ENCODE results near the gene PRKCB.

The PRKCB gene

DNA sequence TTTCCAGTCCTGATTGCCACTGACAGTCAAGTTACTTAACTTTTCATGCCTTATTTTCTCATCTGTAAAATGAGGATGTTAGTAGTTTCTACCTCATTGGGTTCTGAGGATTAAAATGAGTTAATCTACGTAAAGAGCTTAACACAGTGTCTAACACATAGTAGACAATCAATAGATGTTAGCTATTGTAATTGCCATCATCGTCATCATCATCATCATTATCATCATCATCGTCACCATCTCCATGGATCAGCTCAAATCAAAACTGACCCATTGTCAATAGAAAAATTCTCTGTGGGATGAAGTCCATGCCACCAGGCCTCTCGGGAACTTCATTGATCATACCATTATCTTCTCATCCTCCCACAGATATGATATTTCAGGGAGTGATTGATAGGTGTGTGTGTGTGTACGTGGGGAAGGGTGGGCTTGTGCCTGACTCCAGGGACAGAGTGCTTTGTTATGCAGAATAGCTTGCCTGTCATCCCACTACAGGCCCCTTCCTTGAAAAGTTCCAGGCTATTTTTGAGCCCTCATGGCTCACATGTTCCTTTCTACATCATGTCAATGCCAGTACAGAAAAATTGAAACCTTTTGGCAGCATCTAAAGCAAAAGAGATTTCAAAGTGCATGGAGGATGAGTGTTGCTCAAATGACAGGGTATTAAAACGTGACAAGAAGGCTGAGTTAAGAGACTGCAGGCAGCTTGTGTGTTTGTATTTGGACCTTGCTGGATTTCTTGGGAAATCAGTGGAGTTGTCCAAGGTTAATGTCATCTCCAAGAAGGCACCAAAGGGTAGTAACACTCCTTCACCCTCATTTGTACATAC, 133.9 kb downstream of the PRKCB start:
- no peak for DNase-seq

DNA sequence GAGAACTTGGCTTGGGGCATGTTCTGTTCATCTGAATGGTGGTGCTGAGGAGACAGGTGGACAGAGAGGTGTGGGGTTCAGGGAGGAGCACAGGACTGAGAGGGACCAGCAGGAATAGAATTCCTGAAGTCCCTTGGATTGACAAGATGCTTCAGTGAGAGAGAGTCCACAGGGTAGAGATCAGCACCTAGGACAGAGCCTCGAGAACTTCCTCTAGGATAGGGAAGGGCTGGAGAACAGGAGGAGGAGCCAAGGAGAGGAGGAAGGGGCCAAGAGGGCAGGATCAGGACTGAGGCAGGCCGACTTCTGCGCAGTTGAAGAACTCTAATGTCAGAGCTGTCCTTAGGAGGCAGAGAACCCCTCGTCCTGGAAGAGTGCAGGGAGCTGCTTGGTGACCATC, 138.4 kb downstream of the PRKCB start:
- DNase-seq = no peak

DNA sequence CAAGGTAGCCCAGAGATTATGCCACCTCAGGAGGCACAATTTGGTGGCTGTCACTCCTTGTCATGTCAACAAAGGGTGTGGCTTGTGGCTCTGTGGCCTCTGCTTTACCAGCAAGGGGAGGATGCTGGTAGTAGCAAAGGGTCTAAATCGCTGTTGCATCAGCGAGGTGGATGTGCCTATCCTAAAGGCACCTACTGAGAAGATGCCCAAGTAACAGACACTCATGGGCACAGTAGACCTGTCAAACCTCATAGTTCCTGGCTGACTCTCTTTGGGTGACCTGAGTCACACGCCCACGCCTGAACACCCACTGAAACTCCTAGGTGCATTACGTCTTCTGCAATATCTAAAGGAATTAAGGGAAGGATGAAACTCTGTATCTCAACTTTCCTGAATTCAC, 139.5 kb downstream of the PRKCB start:
- DNase-seq = no peak

DNA sequence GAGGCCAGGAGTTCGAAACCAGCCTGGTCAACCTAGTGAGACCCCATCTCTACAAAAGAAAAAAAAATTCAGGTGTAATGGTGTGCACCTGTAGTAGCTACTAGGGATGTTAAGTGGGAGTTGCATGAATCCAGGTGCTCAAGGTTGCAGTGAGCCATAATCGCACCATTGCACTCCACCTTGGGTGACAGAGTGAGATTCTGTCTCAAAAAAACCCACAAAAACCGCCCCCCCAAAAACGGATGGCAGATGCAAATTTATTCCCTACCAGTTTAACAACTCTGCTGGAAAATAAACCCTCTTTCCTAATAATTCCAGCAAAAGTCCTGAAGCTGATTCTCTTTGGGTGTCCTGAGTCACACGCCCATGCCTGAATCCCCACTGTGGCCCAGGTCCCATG, 140.3 kb downstream of the PRKCB start:
- DNase-seq = no peak

- DNase-seq = no peak
Measured at GRCh38 chr16:23976524-23976923, 140.7 kb downstream of the PRKCB start.

- DNase-seq = no peak
Measured at GRCh38 chr16:23979441-23979840, 143.7 kb downstream of the PRKCB start.

DNA sequence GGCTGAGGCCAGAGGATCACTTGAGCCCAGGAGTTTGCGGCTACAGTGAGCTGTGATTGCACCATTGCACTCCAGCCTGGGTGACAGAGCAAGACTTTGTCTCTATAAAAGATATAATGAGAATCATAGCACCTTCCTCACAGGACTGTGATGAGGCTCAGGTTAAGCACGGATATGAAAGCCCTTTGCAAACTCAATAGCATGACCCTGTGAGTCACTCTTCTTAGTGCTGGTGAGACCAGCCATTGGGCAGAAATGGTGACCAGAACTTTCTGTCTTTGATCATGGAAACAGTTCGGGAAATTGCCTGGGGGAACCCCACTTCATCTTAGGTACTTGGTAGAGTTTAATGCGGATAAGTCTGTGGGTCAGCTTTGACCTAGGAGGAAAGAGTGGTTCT, 144.2 kb downstream of the PRKCB start:
- no peak for DNase-seq

GRCh38 chr16:23981429-23982399, 145.9 kb downstream of the PRKCB start:
- no peak for DNase-seq

DNA sequence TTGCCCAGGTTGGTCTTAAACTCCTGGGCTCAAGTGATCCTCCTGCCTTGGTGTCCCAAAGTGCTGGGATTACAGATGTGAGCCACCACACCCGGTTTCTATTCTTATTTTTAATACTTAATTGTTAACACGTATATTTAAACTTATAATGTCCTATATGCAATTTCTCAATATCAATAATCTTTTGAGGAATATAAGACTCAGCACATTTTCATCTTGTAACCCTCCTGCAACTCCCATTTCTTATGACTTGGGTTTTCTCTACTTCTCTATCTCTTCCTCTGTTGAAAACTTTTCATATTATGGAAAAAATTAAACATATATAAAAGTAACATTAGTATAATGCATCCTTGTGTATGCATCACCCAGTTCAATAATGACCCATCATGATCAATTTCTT, 150.7 kb downstream of the PRKCB start:
- DNase-seq = no peak

DNA sequence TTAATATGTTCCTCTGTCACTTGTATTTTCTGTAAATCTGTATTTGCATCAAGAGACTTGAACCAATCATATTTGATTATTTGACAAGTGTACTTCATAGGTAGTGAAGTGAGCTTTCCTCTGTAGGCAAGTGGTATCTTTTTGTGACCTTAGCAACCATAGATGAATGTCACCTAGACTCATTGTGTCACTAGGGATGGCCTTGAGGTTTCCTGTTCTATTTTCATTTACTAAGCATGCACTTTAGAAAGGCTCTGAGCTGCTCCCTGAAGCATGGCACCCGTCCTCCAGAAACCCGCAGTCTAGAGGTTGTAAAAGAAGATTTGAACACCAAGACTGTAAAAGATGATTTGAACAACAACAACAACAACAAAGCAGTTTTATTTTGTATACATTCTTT, 151.7 kb downstream of the PRKCB start:
- no peak for DNase-seq

DNA sequence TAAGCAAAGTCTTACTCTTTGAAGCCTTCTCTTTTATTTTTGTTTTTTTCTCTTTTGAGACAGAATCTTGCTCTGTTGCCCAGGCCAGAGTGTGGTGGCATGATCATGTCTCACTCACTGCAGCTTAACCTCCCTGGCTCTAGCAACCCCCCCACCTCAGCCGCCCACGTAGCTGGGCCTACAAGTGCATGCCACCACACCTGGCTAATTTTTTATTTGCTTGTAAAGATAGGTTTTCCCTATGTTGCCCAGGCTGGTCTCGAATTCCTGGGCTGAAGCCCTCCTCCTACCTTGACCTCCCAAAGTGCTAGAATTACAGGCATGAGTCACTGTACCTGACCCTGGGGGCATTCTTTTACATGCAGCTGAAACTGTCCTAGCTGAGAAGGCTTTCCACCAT, 154.7 kb downstream of the PRKCB start:
- no peak for DNase-seq

- DNase-seq = no peak
Measured at GRCh38 chr16:23991066-23991465, 155.3 kb downstream of the PRKCB start.

DNA sequence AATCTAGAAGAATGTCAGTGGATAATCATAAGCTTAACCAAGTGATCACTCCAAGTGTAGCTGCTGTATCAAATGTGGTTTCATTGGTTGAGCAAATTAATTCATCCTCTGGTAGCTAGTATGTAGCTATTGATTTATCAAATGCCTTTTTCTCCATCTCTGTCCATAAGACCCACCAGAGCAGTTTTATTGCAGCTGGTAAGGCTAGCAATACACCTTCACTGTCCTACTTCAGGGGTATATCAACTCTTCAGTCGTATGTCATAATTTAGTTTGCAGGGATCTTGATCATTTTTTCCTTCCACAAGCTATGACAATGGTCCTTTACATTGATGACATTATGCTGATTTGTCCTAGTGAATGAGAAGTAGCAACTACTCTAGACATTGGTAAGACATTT, 158.8 kb downstream of the PRKCB start:
- no peak for DNase-seq

DNA sequence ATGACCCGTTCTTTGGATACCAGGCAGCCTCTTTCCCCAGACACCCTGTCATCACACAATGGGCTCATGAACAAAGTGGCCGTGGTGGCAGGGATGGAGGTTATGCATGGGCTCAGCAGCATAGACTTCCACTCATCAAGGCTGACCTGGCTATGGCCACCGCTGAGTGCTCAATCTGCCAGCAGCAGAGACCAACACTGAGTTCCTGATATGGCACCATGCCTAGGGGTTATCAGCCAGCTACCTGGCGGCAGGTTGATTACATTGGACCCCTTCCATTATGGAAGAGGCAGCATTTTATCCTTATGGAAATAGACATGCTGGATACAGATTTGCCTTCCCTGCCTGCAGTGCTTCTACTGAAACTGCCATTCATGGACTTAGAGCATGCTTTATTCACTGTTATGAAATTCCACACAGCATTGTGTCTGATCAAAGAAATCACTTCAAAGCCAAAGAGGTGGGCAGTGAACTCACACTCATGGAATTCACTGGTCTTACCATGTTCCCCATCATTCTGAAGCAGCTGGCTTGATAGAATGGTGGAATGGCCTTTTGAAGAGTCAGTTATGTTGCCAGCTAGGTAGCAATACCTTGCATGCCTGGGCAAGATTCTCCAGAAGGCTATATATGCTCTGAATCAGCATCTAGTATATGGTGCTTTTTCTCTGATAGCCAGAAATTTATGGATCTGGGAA, 160.6 kb downstream of the PRKCB start:
- no peak for DNase-seq

DNA sequence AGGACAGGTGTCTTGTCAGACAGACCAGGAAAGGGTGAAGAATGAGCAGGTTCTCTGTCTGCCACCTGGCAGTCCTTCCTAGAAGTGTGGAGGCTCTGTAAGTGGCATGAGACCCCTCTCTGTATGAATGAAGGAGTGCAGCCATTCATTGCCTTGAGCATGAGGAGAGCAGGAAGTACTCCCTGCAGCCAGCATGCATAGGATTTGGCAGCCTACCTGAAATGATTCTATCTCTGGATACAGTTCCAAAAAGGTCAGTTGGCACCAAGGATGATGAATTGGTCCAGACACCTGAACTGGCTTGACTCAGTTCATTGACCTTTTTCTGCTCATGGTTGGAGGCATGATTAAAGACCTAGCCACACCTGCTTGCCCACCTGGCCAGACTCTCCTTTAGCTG, 163.0 kb downstream of the PRKCB start:
- DNase-seq = no peak

DNA sequence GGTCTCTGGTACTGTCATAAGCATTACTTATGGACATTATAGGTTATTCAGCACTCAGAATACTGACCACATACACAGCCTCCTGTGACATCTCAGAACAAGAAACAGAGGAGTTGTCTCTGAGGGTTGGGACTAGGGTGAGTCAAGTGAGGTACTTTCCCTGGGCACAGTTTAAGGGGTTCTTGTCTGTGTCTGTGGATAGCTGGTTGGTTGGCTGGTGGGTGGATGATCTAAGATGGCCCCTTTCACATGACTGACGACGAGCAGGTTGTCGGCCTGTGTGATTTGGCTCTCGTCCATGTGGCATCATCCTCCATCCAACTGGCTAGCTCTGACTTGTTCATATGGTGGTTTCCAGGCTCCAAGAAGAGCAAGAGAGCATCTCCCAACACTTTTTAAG, 163.9 kb downstream of the PRKCB start:
- DNase-seq = no peak

DNA sequence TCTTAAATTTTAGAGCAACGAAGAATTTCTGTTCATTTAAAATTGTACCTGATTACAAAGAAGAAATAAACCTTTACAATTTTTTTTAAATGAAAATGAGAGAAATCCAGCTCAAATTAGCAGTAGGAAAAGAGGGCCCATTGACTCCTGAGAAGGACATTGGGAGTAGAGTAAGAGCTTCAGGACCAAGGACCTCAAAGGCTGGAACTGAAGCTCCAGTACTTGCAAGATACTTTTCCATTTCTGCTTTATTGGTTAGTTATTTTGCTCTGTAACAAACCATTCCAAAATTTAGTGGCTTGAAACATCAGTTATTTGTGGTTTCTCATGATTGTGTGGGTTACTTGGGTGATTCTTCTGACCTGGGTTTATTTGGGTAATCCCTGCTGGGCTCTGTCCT, 165.9 kb downstream of the PRKCB start:
- DNase-seq = no peak

- DNase-seq = no peak
Measured at GRCh38 chr16:24002619-24003018, 166.8 kb downstream of the PRKCB start.

DNA sequence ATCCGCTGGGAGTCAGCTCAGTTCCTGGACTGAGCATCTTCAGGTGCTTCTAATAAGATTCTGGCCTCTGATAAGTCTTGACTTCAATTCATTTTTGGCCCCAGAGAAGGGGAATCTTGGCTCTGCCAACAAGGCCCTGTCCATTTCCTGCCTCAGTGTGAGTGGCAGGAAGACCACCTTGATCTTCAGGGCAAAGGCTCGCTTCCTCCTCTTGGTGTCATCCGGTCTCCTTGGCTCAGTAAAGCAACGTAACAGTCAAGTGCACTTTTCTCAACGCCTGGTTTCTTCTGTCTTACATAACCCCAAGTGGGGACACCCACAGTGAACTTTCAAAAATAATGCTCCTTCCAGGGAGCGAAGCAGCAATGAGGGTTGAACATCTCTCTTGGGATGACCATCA, 169.8 kb downstream of the PRKCB start:
- DNase-seq = no peak

- DNase-seq = no peak
Measured at GRCh38 chr16:24007391-24007790, 171.6 kb downstream of the PRKCB start.

DNA sequence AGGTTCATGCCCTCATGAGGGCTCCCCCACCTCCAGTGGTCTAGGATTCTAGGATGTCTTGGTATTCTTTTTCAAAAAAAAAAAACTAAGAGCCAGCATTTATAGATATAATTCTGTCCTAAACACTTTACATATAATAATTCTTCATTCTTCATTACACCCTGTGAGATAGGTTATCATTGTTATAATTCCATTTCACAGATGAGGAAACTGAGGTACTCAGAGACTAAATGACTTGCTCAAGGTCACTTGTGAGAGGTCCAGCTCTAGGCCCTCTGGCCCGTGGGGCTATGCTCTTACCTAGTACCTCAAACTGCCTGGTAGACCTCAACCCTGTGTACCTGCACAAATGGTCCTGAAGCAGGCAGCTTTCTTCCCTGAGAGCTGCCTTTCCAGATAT, 172.2 kb downstream of the PRKCB start:
- DNase-seq = no peak

GRCh38 chr16:24009098-24009497, 173.3 kb downstream of the PRKCB start:
- no peak for DNase-seq

- no peak for DNase-seq
Measured at GRCh38 chr16:24009955-24010354, 174.2 kb downstream of the PRKCB start.

Measured in T1000 (cell line).